ENCODE measurements around the gene GRWD1. TPM values are rescaled to one million over a fixed set of nuclear protein-coding genes. Genes with fewer than 3 reads are reported as not detected.

GRWD1 gene
- total and polyA plus RNA-seq, 10 of the 15 experiments (the other 5 are each of a cell fraction or from before 2014, with no cell fraction given), result 1.4 to 103 (median 30.7) TPM

DNA sequence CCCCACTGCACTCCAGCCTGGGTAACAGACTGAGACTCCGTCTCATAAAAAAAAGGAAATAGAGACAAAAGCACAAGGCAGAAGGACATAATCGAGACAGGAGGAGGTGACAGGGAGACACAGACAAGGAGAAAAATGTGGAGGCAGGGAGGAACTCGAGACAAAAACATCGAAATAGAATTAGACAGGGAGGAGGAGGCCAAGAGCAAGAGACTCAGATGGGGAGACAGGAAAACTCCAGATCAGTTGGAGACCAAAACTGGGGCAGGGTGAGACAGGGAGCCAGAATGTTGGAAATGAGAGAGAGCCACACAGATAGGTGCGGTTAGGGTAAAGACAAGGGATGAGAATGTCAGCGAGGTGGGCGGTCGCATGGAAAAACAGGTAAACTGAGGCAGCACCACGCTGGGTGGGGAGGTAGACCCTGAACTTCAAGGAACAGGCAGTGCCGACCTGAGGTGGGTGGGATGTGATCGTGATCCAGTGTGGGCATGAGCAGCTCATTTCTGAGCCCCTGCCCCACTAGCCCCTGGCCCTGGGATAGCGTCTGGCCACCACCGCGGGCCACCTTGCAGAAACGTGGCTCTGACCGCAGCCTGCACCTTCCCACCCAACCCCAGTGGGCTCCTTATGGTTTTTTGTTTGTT, 38.6 kb downstream of the GRWD1 start:
- no peaks in the 10 kb centered on the region for H4K20me1 ChIP-seq (ENCODE audit: control insufficient read depth, insufficient read depth)
- DNase-seq (ENCODE audit: low read depth, low spot score) (no peak), ATAC-seq (no peak), FAIRE-seq (no peak)
- WGBS (ENCODE audit: insufficient coverage, insufficient replicate concordance, low lambda C conversion rate, missing lambda C conversion rate), result 52% methylated on average over 16 of the region's 16 CpGs
- no peaks in the 10 kb centered on the region for H3K9me3 ChIP-seq (replicated peaks; ENCODE audit: control insufficient read depth, insufficient read depth, low read length)
- no TSS peak for BruUV-seq (replicated peaks)
- H2AFZ ChIP-seq (ENCODE audit: control insufficient read depth, low read depth, low read length), result no peak overlapping the region
- H3K4me3 ChIP-seq, result no peak overlapping the region
- H3K4me1 ChIP-seq (ENCODE audit: control insufficient read depth, insufficient read depth, low read length), result 0 out of 2 replicates have a peak, but pooled peaks cover under 1% of the 10 kb centered on the region
- RAD21 ChIA-PET (ENCODE audit: unreplicated experiment), result no interaction called here
- no peaks in the 10 kb centered on the region for H3K79me2 ChIP-seq (ENCODE audit: control insufficient read depth, insufficient read depth, low read length)
- POLR2A ChIA-PET, result no interaction called here
- TF ChIP-seq PAX8 (IDR thresholded peaks at IDR 0.05), result no peak
- no peak for TF ChIP-seq CREB1 (IDR thresholded peaks at IDR 0.05; ENCODE audit: low read depth)
- no peak for TF ChIP-seq FOXK2 (IDR thresholded peaks at IDR 0.05)
- no peak for TF ChIP-seq FOXM1 (IDR thresholded peaks at IDR 0.05; ENCODE audit: low read depth, low read length)
- TF ChIP-seq MTA2 (IDR thresholded peaks at IDR 0.05; ENCODE audit: low read depth), result no peak
- TF ChIP-seq RAD21 (IDR thresholded peaks at IDR 0.05; ENCODE audit: insufficient read depth, low read depth, low read length), result no peak
- no peak for TF ChIP-seq SUZ12 (IDR thresholded peaks at IDR 0.05; ENCODE audit: unreplicated experiment)
- no peak for TF ChIP-seq NFYA (IDR thresholded peaks at IDR 0.05; ENCODE audit: borderline replicate concordance, low read depth, low read length)
- TF ChIP-seq HDAC2 (IDR thresholded peaks at IDR 0.05), result no peak
- TF ChIP-seq RB1 (IDR thresholded peaks at IDR 0.05; ENCODE audit: borderline replicate concordance), result no peak
- no peak for TF ChIP-seq SREBF1 (IDR thresholded peaks at IDR 0.05; ENCODE audit: low read length)
- H3K4me2 ChIP-seq (ENCODE audit: control insufficient read depth, insufficient read depth), result no peak overlapping the region
- H3K9ac ChIP-seq (ENCODE audit: control insufficient read depth, insufficient read depth, low read length), result no peak overlapping the region
- H3K27me3 ChIP-seq (replicated peaks in 1 of 2; ENCODE audit: control insufficient read depth in 2 of 2, insufficient read depth in 2 of 2, low read length in 1 of 2), result no peaks in the 10 kb centered on the region
- in situ Hi-C loops (cut with MboI), result no loop called here
- CTCF ChIA-PET, result no interaction called here
- intact Hi-C loops (cut with micrococcal nuclease; ENCODE audit: unreplicated experiment), result no loop called here
- no peak overlapping the region for H3K27ac ChIP-seq (ENCODE audit: control insufficient read depth, insufficient read depth)
- SMC1A ChIA-PET (ENCODE audit: uncharacterized antibody, unreplicated experiment), result no interaction called here
- no peaks in the 10 kb centered on the region for H3K36me3 ChIP-seq (ENCODE audit: control insufficient read depth in 2 of 2, insufficient read depth in 2 of 2, low read length in 1 of 2)

All from GM12878 (cell line).